Eye (tissue), 1 donor: ENCODE results near the gene DMTF1.
A peak's percentile ranks its signal among the peaks of the same experiment; 100 is the strongest.
"Not testable (repeated sequence)": the region's sequence is repeated elsewhere in the genome, so short reads cannot be mapped to it uniquely, and the experiment has no call there.

Experiments
- DNase-seq: peaks from one replicate; pipeline ENCODE4 v3.0.0-alpha.2; 2015

Gene DMTF1

GRCh38 chr7:87152112-87152896 lies at the start of gene DMTF1:
DMTF1 (plus strand) TSS chr7:87152453; CDS start chr7:87164942, 12,489 bp downstream.
- DNase-seq: peak; percentile 97

GRCh38 chr7:87105401-87105800 lies 46.9 kb upstream of the DMTF1 start:
- DNase-seq: no peak

GRCh38 chr7:87106974-87107612 lies 45.2 kb upstream of the DMTF1 start:
- no peak for DNase-seq

GRCh38 chr7:87107949-87108776 lies 44.1 kb upstream of the DMTF1 start:
- no peak for DNase-seq

GRCh38 chr7:87110778-87111177 lies 41.5 kb upstream of the DMTF1 start:
- no peak for DNase-seq

GRCh38 chr7:87111877-87112276 lies 40.4 kb upstream of the DMTF1 start:
- DNase-seq: no peak

GRCh38 chr7:87113077-87113476 lies 39.2 kb upstream of the DMTF1 start:
- peak; percentile 6 for DNase-seq

GRCh38 chr7:87113904-87114303 lies 38.3 kb upstream of the DMTF1 start:
- not testable (repeated sequence) for DNase-seq

- DNase-seq: not testable (repeated sequence)
Observed at GRCh38 chr7:87115772-87116171, 36.5 kb upstream of the DMTF1 start.

GRCh38 chr7:87116315-87116714 lies 35.9 kb upstream of the DMTF1 start:
- no peak for DNase-seq

- DNase-seq: no peak
Observed at GRCh38 chr7:87119581-87119980, 32.7 kb upstream of the DMTF1 start.

GRCh38 chr7:87123105-87123504 lies 29.1 kb upstream of the DMTF1 start:
- no peak for DNase-seq

- DNase-seq: no peak
Observed at GRCh38 chr7:87127019-87127418, 25.2 kb upstream of the DMTF1 start.

- peak; percentile 42 for DNase-seq
Observed at GRCh38 chr7:87128861-87129267, 23.4 kb upstream of the DMTF1 start.

GRCh38 chr7:87129332-87129731 lies 22.9 kb upstream of the DMTF1 start:
- no peak for DNase-seq

GRCh38 chr7:87129848-87130247 lies 22.4 kb upstream of the DMTF1 start:
- peak; percentile 6 for DNase-seq

- no peak for DNase-seq
Observed at GRCh38 chr7:87131771-87132170, 20.5 kb upstream of the DMTF1 start.

- no peak for DNase-seq
Observed at GRCh38 chr7:87137271-87137670, 15.0 kb upstream of the DMTF1 start.

- no peak for DNase-seq
Observed at GRCh38 chr7:87139514-87139913, 12.7 kb upstream of the DMTF1 start.

GRCh38 chr7:87140271-87140748 lies 11.9 kb upstream of the DMTF1 start:
- no peak for DNase-seq

- no peak for DNase-seq
Observed at GRCh38 chr7:87144173-87144657, 8.0 kb upstream of the DMTF1 start.

GRCh38 chr7:87146740-87147386 lies 5.4 kb upstream of the DMTF1 start:
- no peak for DNase-seq

GRCh38 chr7:87147500-87147899 lies 4.8 kb upstream of the DMTF1 start:
- DNase-seq: no peak
